ENCODE measurements around the gene PLXNA2.

- TF ChIP-seq CTCF (IDR thresholded peaks at IDR 0.05) (no peak), POLR2A (IDR thresholded peaks at IDR 0.05) (no peak)
These were observed 12.1 kb downstream of the PLXNA2 start for GRCh38 chr1:208231881-208232661.

All from body of pancreas (tissue), 4 donors.